Keratinocyte (primary cell): ENCODE measurements around the gene ZNF407. TPM values are rescaled to one million over a fixed set of nuclear protein-coding genes. Genes with fewer than 3 reads are reported as not detected.

Source experiments
- DNase-seq: peaks from one replicate; pipeline ENCODE4 v3.0.0-alpha.2; 2011; ENCODE audit warnings: low read depth, missing footprints, low spot score
- FAIRE-seq: peaks from 2 replicates; lab custom pipeline; 2011; peaks lifted over from hg19 to GRCh38; lab: Jason Lieb, UNC
- H2AFZ ChIP-seq: 2 replicates; pipeline ENCODE4 v1.6.0; 2012; ENCODE audit warnings: low read length, control low read depth, inconsistent platforms; ENCODE audit not compliant: control insufficient read depth
- H3K27ac ChIP-seq: 2 replicates; pipeline ENCODE4 v1.5.1; 2011; ENCODE audit warnings: low read length; ENCODE audit not compliant: control insufficient read depth, insufficient read depth
- H3K27me3 ChIP-seq: 3 replicates; pipeline ENCODE4 v1.6.0; 2011; ENCODE audit warnings: low read length; ENCODE audit not compliant: control insufficient read depth, insufficient read depth; ENCODE audit errors: extremely low read depth
- H3K36me3 ChIP-seq, 2 experiments: 2 replicates in 1 of 2; 3 replicates in 1 of 2; pipeline ENCODE4 v1.5.1; 2011; ENCODE audit warnings: low read length in 2 of 2, mild to moderate bottlenecking in 1 of 2; ENCODE audit not compliant: control insufficient read depth in 2 of 2, insufficient read depth in 2 of 2; ENCODE audit errors: extremely low read depth in 1 of 2
- H3K4me1 ChIP-seq: 3 replicates; pipeline ENCODE4 v1.5.1; 2011; ENCODE audit warnings: low read length; ENCODE audit not compliant: control insufficient read depth, insufficient read depth; ENCODE audit errors: extremely low read depth
- H3K4me2 ChIP-seq: 3 replicates; pipeline ENCODE4 v1.6.0; 2011; ENCODE audit warnings: low read depth, low read length; ENCODE audit not compliant: control insufficient read depth, insufficient read depth; ENCODE audit errors: extremely low read depth
- H3K4me3 ChIP-seq, 3 experiments: fragments of 200-600 bp in 1 of 3; sonication (generic) in 1 of 3; 2 replicates in 2 of 3; 3 replicates in 1 of 3; pipeline ENCODE4 v1.5.1; 2011 to 2016; ENCODE audit warnings: low read length in 3 of 3, mild to moderate bottlenecking in 3 of 3, control low read depth in 2 of 3, inconsistent platforms in 1 of 3, low read depth in 1 of 3, mixed read lengths in 1 of 3, mixed run types in 1 of 3, moderate library complexity in 1 of 3; ENCODE audit not compliant: control insufficient read depth in 2 of 3, insufficient read depth in 2 of 3; ENCODE audit errors: extremely low read depth in 1 of 3
- H3K79me2 ChIP-seq: 2 replicates; pipeline ENCODE4 v1.6.0; 2012; ENCODE audit warnings: low read length; ENCODE audit not compliant: control insufficient read depth, insufficient read depth
- H3K9ac ChIP-seq: 3 replicates; pipeline ENCODE4 v1.6.0; 2011; ENCODE audit warnings: low read length; ENCODE audit not compliant: control insufficient read depth, insufficient read depth; ENCODE audit errors: extremely low read depth
- H3K9me1 ChIP-seq: 3 replicates; pipeline ENCODE4 v1.6.0; 2011; ENCODE audit warnings: low read length; ENCODE audit not compliant: control insufficient read depth, insufficient read depth; ENCODE audit errors: extremely low read depth
- H3K9me3 ChIP-seq: 2 replicates; pipeline ENCODE4 v1.5.1; 2012; ENCODE audit warnings: low read depth, low read length; ENCODE audit not compliant: control insufficient read depth
- H4K20me1 ChIP-seq: 3 replicates; pipeline ENCODE4 v1.6.0; 2011; ENCODE audit warnings: low read length; ENCODE audit not compliant: control insufficient read depth, insufficient read depth; ENCODE audit errors: extremely low read depth
- CTCF ChIP-seq, 3 experiments: IDR thresholded peaks in 1 of 3; conservative IDR thresholded peaks in 1 of 3; optimal IDR thresholded peaks in 1 of 3; 2 replicates in 2 of 3; 3 replicates in 1 of 3; pipeline versions ENCODE3 to v1.5.1; 2011; ENCODE audit warnings: low read length in 3 of 3, mild to moderate bottlenecking in 3 of 3, moderate library complexity in 2 of 3, control low read depth in 1 of 3, inconsistent platforms in 1 of 3; ENCODE audit not compliant: insufficient read depth in 2 of 3; ENCODE audit errors: extremely low read depth in 1 of 3
- EZH2 ChIP-seq: IDR thresholded peaks from one replicate; pipeline ENCODE4 v1.6.1; 2012; ENCODE audit warnings: inconsistent platforms, mild to moderate bottlenecking, low read length, moderate library complexity
- dilution Hi-C: fragments of 300-500 bp; cut with MboI; formaldehyde crosslinking; loops from one replicate; pipeline ENCODE4 v1.7.0; 2020; ENCODE audit warnings: low sequenced_read_pairs; ENCODE audit not compliant: extremely low pct_ligation_motif_present
- polyA plus RNA-seq, 5 experiments: library from polyadenylated mRNA; depleted of rRNA in 3 of 5; stranded (reverse) in 3 of 5; stranded (forward) in 1 of 5; unstranded in 1 of 5; fragments of >200 nt; gene quantifications; 1 replicate in 1 of 5; 2 replicates in 3 of 5; 3 replicates in 1 of 5; pipeline versions ENCODE4 v1.2.1 to v1.2.3, GENCODE V29; 2011 to 2012; ENCODE audit warnings: missing spikeins in 2 of 5, low read depth in 1 of 5, low replicate concordance in 1 of 5

The ZNF407 gene
- polyA plus RNA-seq, 1 donor (not counting 4 experiments of a cell fraction or from before 2014, with no cell fraction given): 3.8 TPM

GRCh38 chr18:74789078-74789477, 191.4 kb downstream of the ZNF407 start:
- FAIRE-seq: no peak

DNA sequence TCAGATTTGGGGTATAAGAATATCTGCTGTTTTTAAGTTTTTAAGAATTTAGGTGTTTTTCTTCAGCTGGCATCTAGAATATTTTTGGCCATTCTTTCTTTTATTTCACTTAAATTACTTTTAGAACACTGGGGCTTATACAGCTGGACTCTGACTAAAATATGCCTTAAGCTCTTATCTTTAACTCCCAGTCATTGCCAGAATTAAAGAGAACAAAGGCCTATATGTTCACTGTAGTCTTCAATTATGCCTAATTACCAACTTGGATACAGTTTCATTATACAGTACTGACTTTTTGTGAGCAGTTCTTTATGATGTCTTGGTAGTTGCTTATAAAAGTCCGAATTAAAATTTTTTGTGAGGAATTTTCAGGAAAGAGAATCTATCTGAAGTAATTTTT, 192.8 kb downstream of the ZNF407 start:
- Histone ChIP-seq H4K20me1 (no peaks in the 10 kb centered on the region), H3K9ac (no peak overlapping the region), H3K4me2 (no peak overlapping the region), H3K27ac (no peak overlapping the region), H3K9me1 (no peaks in the 10 kb centered on the region), H3K4me3 (no peak overlapping the region), H3K9me3 (no peaks in the 10 kb centered on the region), H3K79me2 (no peaks in the 10 kb centered on the region), H3K4me1 (no peaks in the 10 kb centered on the region), H3K36me3 (no peaks in the 10 kb centered on the region), H2AFZ (no peak overlapping the region), H3K27me3 (no peaks in the 10 kb centered on the region)
- dilution Hi-C loops: no loop called here
- TF ChIP-seq CTCF (optimal IDR thresholded peaks at IDR 0.05 in 1 of 3, IDR thresholded peaks at IDR 0.05 in 1 of 3, conservative IDR thresholded peaks at IDR 0.05 in 1 of 3; ENCODE audit: extremely low read depth in 1 of 3, insufficient read depth in 2 of 3, low read length in 3 of 3) (no peak), EZH2 (no peak)
- FAIRE-seq (no peak), DNase-seq (no peak)

More at GRCh38 chr18:74789078-74789477, 191.4 kb downstream of the ZNF407 start:
- Histone ChIP-seq H2AFZ (no peak overlapping the region), H3K9ac (no peak overlapping the region), H3K4me3 (no peak overlapping the region), H3K9me3 (no peaks in the 10 kb centered on the region), H3K9me1 (no peaks in the 10 kb centered on the region), H4K20me1 (no peaks in the 10 kb centered on the region), H3K27me3 (no peaks in the 10 kb centered on the region), H3K4me2 (no peak overlapping the region), H3K27ac (no peak overlapping the region), H3K79me2 (no peaks in the 10 kb centered on the region), H3K4me1 (no peaks in the 10 kb centered on the region), H3K36me3 (no peaks in the 10 kb centered on the region)
- dilution Hi-C loops: no loop called here
- no peak for TF ChIP-seq CTCF (optimal IDR thresholded peaks at IDR 0.05 in 1 of 3, IDR thresholded peaks at IDR 0.05 in 1 of 3, conservative IDR thresholded peaks at IDR 0.05 in 1 of 3; ENCODE audit: extremely low read depth in 1 of 3, insufficient read depth in 2 of 3, low read length in 3 of 3)
- no peak for TF ChIP-seq EZH2
- DNase-seq: no peak
